Measurements from ENCODE around the gene GUCY1B1. TPM values are rescaled to one million over a fixed set of nuclear protein-coding genes. Genes with fewer than 3 reads are reported as not detected.

GUCY1B1 gene
- polyA plus RNA-seq, 2 of the 4 experiments (the other 2 are of a cell fraction): 0.14 to 0.43 TPM

DNA sequence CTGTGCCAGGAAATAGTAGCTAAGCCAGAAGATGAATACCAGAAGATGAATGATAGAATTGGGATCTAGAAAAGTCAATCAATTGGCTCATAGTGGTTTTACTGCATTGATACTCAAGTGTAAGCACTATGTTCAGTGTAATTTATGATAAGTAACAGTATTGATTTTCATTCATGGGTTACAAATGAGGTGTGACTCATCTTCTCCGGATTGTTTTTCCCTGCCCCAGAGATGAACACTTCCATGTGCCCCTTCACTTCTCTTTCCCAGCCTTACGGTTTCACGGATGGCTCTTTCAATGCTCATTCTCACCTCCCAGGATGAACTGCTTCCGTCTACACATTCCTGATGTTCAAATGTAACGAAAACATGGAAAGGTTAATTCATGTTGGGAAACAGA is 9.8 kb upstream of the GUCY1B1 start:
- WGBS (ENCODE audit: missing lambda C conversion rate): 41% methylated on average over 5 of the region's 5 CpGs
- Histone ChIP-seq H3K4me2 (no peak overlapping the region), H3K27ac (no peak overlapping the region), H3K4me1 (no peaks in the 10 kb centered on the region), H3K4me3 (no peak overlapping the region), H3K9me3 (no peaks in the 10 kb centered on the region)
- POLR2A ChIA-PET: no interaction called here
- CTCF ChIA-PET: no interaction called here
- TF ChIP-seq, protein P1, sequence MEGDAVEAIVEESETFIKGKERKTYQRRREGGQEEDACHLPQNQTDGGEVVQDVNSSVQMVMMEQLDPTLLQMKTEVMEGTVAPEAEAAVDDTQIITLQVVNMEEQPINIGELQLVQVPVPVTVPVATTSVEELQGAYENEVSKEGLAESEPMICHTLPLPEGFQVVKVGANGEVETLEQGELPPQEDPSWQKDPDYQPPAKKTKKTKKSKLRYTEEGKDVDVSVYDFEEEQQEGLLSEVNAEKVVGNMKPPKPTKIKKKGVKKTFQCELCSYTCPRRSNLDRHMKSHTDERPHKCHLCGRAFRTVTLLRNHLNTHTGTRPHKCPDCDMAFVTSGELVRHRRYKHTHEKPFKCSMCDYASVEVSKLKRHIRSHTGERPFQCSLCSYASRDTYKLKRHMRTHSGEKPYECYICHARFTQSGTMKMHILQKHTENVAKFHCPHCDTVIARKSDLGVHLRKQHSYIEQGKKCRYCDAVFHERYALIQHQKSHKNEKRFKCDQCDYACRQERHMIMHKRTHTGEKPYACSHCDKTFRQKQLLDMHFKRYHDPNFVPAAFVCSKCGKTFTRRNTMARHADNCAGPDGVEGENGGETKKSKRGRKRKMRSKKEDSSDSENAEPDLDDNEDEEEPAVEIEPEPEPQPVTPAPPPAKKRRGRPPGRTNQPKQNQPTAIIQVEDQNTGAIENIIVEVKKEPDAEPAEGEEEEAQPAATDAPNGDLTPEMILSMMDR (IDR thresholded peaks at IDR 0.05): no peak
- TF ChIP-seq RNF2 (IDR thresholded peaks at IDR 0.05; ENCODE audit: borderline replicate concordance, low read depth) (no peak), EHF (CRISPR knock-in tag; IDR thresholded peaks at IDR 0.05) (no peak), ESRRA (IDR thresholded peaks at IDR 0.05; ENCODE audit: borderline replicate concordance, low read length) (no peak), EP300 (IDR thresholded peaks at IDR 0.05) (no peak), CEBPB (IDR thresholded peaks at IDR 0.05) (no peak), MAFK (IDR thresholded peaks at IDR 0.05; ENCODE audit: partially characterized antibody) (no peak), SREBF2 (IDR thresholded peaks at IDR 0.05) (no peak), PHF8 (IDR thresholded peaks at IDR 0.05; ENCODE audit: borderline replicate concordance, low read depth) (no peak), CBX8 (IDR thresholded peaks at IDR 0.05) (no peak)
- FAIRE-seq (no peak), ATAC-seq (no peak), DNase-seq (ENCODE audit: low read depth in 1 of 2, low spot score in 1 of 2) (no peak)

DNA sequence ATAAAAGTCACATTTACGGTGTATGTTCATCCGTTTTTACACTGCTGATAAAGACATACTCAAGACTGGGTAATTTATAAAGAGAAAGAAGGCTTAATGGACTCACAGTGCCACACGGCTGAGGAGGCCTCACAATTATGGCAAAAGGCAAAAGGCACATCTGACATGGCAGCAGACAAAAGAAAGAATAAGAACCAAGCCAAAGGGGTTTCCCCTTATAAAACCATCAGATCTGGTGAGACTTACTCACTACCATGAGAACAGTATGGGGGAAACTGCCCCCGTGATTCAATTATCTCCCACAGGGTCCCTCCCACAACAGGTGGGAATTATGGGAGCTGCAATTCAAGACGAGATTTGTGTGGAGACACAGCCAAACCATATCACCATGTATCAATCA is 7.3 kb upstream of the GUCY1B1 start:
- Histone ChIP-seq H3K4me3 (no peak overlapping the region), H3K9me3 (no peaks in the 10 kb centered on the region), H3K4me2 (no peak overlapping the region), H3K27ac (no peak overlapping the region), H3K4me1 (no peaks in the 10 kb centered on the region)
- DNase-seq (ENCODE audit: low read depth in 1 of 2, low spot score in 1 of 2): no peak
- WGBS (ENCODE audit: missing lambda C conversion rate): 43% methylated on average over 5 of the region's 5 CpGs
- ChIA-PET CTCF (no interaction called here), POLR2A (no interaction called here)
- no peak for FAIRE-seq
- ATAC-seq: no peak
- TF ChIP-seq FOSB (CRISPR knock-in tag; IDR thresholded peaks at IDR 0.05) (no peak), RFX5 (IDR thresholded peaks at IDR 0.05) (no peak), SMC3 (IDR thresholded peaks at IDR 0.05) (no peak), POLR2AphosphoS2 (conservative IDR thresholded peaks at IDR 0.05; ENCODE audit: low read length) (no peak), CBX2 (IDR thresholded peaks at IDR 0.05; ENCODE audit: borderline replicate concordance, low read depth) (no peak), SREBF2 (IDR thresholded peaks at IDR 0.05) (no peak), ZFP36 (IDR thresholded peaks at IDR 0.05; ENCODE audit: borderline replicate concordance, partially characterized antibody) (no peak), MYC (IDR thresholded peaks at IDR 0.05; ENCODE audit: borderline replicate concordance, low read length) (no peak), FOSL2 (IDR thresholded peaks at IDR 0.05) (no peak), FOSL2 (CRISPR knock-in tag; IDR thresholded peaks at IDR 0.05) (no peak), EHF (CRISPR knock-in tag; IDR thresholded peaks at IDR 0.05) (no peak), HEYL (CRISPR knock-in tag; IDR thresholded peaks at IDR 0.05) (no peak), ZC3H11A (IDR thresholded peaks at IDR 0.05) (no peak), MAFK (IDR thresholded peaks at IDR 0.05; ENCODE audit: partially characterized antibody) (no peak), RARB (CRISPR knock-in tag; IDR thresholded peaks at IDR 0.05) (no peak), RAD21 (conservative IDR thresholded peaks at IDR 0.05 in 1 of 2, IDR thresholded peaks at IDR 0.05 in 1 of 2) (no peak)
- TF ChIP-seq, protein P2, sequence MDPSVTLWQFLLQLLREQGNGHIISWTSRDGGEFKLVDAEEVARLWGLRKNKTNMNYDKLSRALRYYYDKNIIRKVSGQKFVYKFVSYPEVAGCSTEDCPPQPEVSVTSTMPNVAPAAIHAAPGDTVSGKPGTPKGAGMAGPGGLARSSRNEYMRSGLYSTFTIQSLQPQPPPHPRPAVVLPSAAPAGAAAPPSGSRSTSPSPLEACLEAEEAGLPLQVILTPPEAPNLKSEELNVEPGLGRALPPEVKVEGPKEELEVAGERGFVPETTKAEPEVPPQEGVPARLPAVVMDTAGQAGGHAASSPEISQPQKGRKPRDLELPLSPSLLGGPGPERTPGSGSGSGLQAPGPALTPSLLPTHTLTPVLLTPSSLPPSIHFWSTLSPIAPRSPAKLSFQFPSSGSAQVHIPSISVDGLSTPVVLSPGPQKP (IDR thresholded peaks at IDR 0.05; ENCODE audit: low read depth, low read length): no peak
- TF ChIP-seq, protein P3, sequence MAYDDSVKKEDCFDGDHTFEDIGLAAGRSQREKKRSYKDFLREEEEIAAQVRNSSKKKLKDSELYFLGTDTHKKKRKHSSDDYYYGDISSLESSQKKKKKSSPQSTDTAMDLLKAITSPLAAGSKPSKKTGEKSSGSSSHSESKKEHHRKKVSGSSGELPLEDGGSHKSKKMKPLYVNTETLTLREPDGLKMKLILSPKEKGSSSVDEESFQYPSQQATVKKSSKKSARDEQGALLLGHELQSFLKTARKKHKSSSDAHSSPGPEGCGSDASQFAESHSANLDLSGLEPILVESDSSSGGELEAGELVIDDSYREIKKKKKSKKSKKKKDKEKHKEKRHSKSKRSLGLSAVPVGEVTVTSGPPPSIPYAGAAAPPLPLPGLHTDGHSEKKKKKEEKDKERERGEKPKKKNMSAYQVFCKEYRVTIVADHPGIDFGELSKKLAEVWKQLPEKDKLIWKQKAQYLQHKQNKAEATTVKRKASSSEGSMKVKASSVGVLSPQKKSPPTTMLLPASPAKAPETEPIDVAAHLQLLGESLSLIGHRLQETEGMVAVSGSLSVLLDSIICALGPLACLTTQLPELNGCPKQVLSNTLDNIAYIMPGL (CRISPR knock-in tag; IDR thresholded peaks at IDR 0.05; ENCODE audit: borderline replicate concordance): no peak
- TF ChIP-seq, protein P4, sequence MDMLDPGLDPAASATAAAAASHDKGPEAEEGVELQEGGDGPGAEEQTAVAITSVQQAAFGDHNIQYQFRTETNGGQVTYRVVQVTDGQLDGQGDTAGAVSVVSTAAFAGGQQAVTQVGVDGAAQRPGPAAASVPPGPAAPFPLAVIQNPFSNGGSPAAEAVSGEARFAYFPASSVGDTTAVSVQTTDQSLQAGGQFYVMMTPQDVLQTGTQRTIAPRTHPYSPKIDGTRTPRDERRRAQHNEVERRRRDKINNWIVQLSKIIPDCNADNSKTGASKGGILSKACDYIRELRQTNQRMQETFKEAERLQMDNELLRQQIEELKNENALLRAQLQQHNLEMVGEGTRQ (IDR thresholded peaks at IDR 0.05): no peak
